ENCODE measurements around the gene SH3BGRL3.

The SH3BGRL3 gene

GRCh38 chr1:26315874-26316850 lies 36.3 kb downstream of the SH3BGRL3 start:
- no peak overlapping the region for H3K18ac ChIP-seq (ENCODE audit: low read length)
- no peak overlapping the region for H2BK5ac ChIP-seq (ENCODE audit: low read length)
- H2BK120ac ChIP-seq (ENCODE audit: low read depth, low read length) = no peak overlapping the region
- no peak overlapping the region for H3K4ac ChIP-seq (ENCODE audit: low read length)
- H3K4me3 ChIP-seq (ENCODE audit: low read length in 2 of 2) = no peak overlapping the region
- H2AK5ac ChIP-seq (ENCODE audit: low read depth, low read length) = no peak overlapping the region
- no peak overlapping the region for H2AFZ ChIP-seq (ENCODE audit: low read length)
- no peak overlapping the region for H4K8ac ChIP-seq (ENCODE audit: low read depth, low read length)
- H4K91ac ChIP-seq (ENCODE audit: low read depth, low read length, poor library complexity) = no peak overlapping the region
- H3K4me1 ChIP-seq (ENCODE audit: control insufficient read depth in 2 of 2, insufficient read depth in 1 of 2, low read depth in 1 of 2, low read length in 2 of 2) = peaks cover 9 to 10% of the 10 kb centered on the region in 2 donors
- no peak for DNase-seq (ENCODE audit: low spot score)
- no peaks in the 10 kb centered on the region for H3K79me1 ChIP-seq (ENCODE audit: low read depth, low read length)
- no peak overlapping the region for H3K4me2 ChIP-seq (ENCODE audit: insufficient read depth, low read length, poor library complexity, severe bottlenecking)
- H3K36me3 ChIP-seq (replicated peaks in 1 of 2; ENCODE audit: control insufficient read depth in 2 of 2, insufficient read depth in 2 of 2, low read length in 2 of 2) = no peaks in the 10 kb centered on the region
- H3K27ac ChIP-seq (replicated peaks; ENCODE audit: low read length) = no peak overlapping the region
- H3K23ac ChIP-seq (ENCODE audit: low read depth, low read length, poor library complexity) = no peak overlapping the region
- H2BK12ac ChIP-seq (ENCODE audit: low read length) = no peak overlapping the region
- no peak overlapping the region for H3K14ac ChIP-seq (ENCODE audit: low read length)
- H2BK15ac ChIP-seq (ENCODE audit: low read length) = peak overlapping the region; percentile 11
- H3K9me3 ChIP-seq (replicated peaks in 1 of 2; ENCODE audit: control insufficient read depth in 2 of 2, insufficient read depth in 1 of 2, low read depth in 1 of 2, low read length in 2 of 2) = no peaks in the 10 kb centered on the region
- H3K9ac ChIP-seq (ENCODE audit: low read depth, low read length, poor library complexity) = no peak overlapping the region
- H3K27me3 ChIP-seq (ENCODE audit: control insufficient read depth in 3 of 3, insufficient read depth in 3 of 3, low read depth in 1 of 3, low read length in 3 of 3) = no peaks in the 10 kb centered on the region
- no CpG with 5 or more reads among the region's 8 CpGs for WGBS, 2 donors (ENCODE audit: extremely low coverage in 2 of 2, insufficient read length in 2 of 2, insufficient replicate concordance in 1 of 2)

GRCh38 chr1:26317146-26317545 lies 37.3 kb downstream of the SH3BGRL3 start:
- no peak for DNase-seq (ENCODE audit: low spot score)
- no peak overlapping the region for H3K27ac ChIP-seq (replicated peaks; ENCODE audit: low read length)
- WGBS, 2 donors (ENCODE audit: extremely low coverage in 2 of 2, insufficient read length in 2 of 2, insufficient replicate concordance in 1 of 2) = no CpG with 5 or more reads among the region's 2 CpGs

GRCh38 chr1:26317612-26318337 lies 37.9 kb downstream of the SH3BGRL3 start, which contains the start of gene CD52:
CD52 (plus strand) TSS chr1:26317958; CDS start chr1:26318018, 60 bp downstream.
- Histone ChIP-seq H3K4me3 (ENCODE audit: low read length in 2 of 2) (no peak within 1 kb of the TSS), H4K91ac (ENCODE audit: low read depth, low read length, poor library complexity) (no peak within 1 kb of the TSS), H4K8ac (ENCODE audit: low read depth, low read length) (no peak within 1 kb of the TSS), H3K79me1 (ENCODE audit: low read depth, low read length) (no peaks in the 10 kb centered on the region), H3K14ac (ENCODE audit: low read length) (no peak within 1 kb of the TSS), H2BK12ac (ENCODE audit: low read length) (no peak within 1 kb of the TSS), H3K4ac (ENCODE audit: low read length) (no peak within 1 kb of the TSS), H2AK5ac (ENCODE audit: low read depth, low read length) (peak within 1 kb of the TSS; percentile 71), H2BK15ac (ENCODE audit: low read length) (peak within 1 kb of the TSS; percentile 82), H3K4me2 (ENCODE audit: insufficient read depth, low read length, poor library complexity, severe bottlenecking) (no peak within 1 kb of the TSS), H3K36me3 (replicated peaks in 1 of 2; ENCODE audit: control insufficient read depth in 2 of 2, insufficient read depth in 2 of 2, low read length in 2 of 2) (peaks cover 0 to 9% of the 10 kb centered on the region in 2 donors), H3K9ac (ENCODE audit: low read depth, low read length, poor library complexity) (no peak within 1 kb of the TSS), H3K18ac (ENCODE audit: low read length) (peak within 1 kb of the TSS; percentile 69), H3K9me3 (replicated peaks in 1 of 2; ENCODE audit: control insufficient read depth in 2 of 2, insufficient read depth in 1 of 2, low read depth in 1 of 2, low read length in 2 of 2) (no peaks in the 10 kb centered on the region), H2BK5ac (ENCODE audit: low read length) (peak within 1 kb of the TSS; percentile 83), H3K23ac (ENCODE audit: low read depth, low read length, poor library complexity) (no peak within 1 kb of the TSS), H2AFZ (ENCODE audit: low read length) (peak within 1 kb of the TSS; percentile 34), H2BK120ac (ENCODE audit: low read depth, low read length) (peak within 1 kb of the TSS; percentile 3), H3K27ac (replicated peaks; ENCODE audit: low read length) (peak within 1 kb of the TSS; percentile 38), H3K27me3 (ENCODE audit: control insufficient read depth in 3 of 3, insufficient read depth in 3 of 3, low read depth in 1 of 3, low read length in 3 of 3) (no peaks in the 10 kb centered on the region), H3K4me1 (ENCODE audit: control insufficient read depth in 2 of 2, insufficient read depth in 1 of 2, low read depth in 1 of 2, low read length in 2 of 2) (peaks cover 11 to 13% of the 10 kb centered on the region in 2 donors)
- no peak for DNase-seq (ENCODE audit: low spot score)
- WGBS, 2 donors (ENCODE audit: extremely low coverage in 2 of 2, insufficient read length in 2 of 2, insufficient replicate concordance in 1 of 2) = no CpG with 5 or more reads among the region's 12 CpGs

More at GRCh38 chr1:26317146-26317545, 37.3 kb downstream of the SH3BGRL3 start:
- Histone ChIP-seq H2BK15ac (ENCODE audit: low read length) (no peak overlapping the region), H3K4me1 (ENCODE audit: control insufficient read depth in 2 of 2, insufficient read depth in 1 of 2, low read depth in 1 of 2, low read length in 2 of 2) (peaks cover 11 to 13% of the 10 kb centered on the region in 2 donors), H3K4ac (ENCODE audit: low read length) (no peak overlapping the region), H3K18ac (ENCODE audit: low read length) (no peak overlapping the region), H3K23ac (ENCODE audit: low read depth, low read length, poor library complexity) (no peak overlapping the region), H3K4me2 (ENCODE audit: insufficient read depth, low read length, poor library complexity, severe bottlenecking) (no peak overlapping the region), H2BK120ac (ENCODE audit: low read depth, low read length) (no peak overlapping the region), H2AFZ (ENCODE audit: low read length) (no peak overlapping the region), H3K9me3 (replicated peaks in 1 of 2; ENCODE audit: control insufficient read depth in 2 of 2, insufficient read depth in 1 of 2, low read depth in 1 of 2, low read length in 2 of 2) (no peaks in the 10 kb centered on the region), H3K79me1 (ENCODE audit: low read depth, low read length) (no peaks in the 10 kb centered on the region), H3K4me3 (ENCODE audit: low read length in 2 of 2) (no peak overlapping the region), H2BK12ac (ENCODE audit: low read length) (no peak overlapping the region), H3K36me3 (replicated peaks in 1 of 2; ENCODE audit: control insufficient read depth in 2 of 2, insufficient read depth in 2 of 2, low read length in 2 of 2) (peaks cover 0 to 4% of the 10 kb centered on the region in 2 donors), H4K8ac (ENCODE audit: low read depth, low read length) (no peak overlapping the region), H3K27me3 (ENCODE audit: control insufficient read depth in 3 of 3, insufficient read depth in 3 of 3, low read depth in 1 of 3, low read length in 3 of 3) (no peaks in the 10 kb centered on the region), H2AK5ac (ENCODE audit: low read depth, low read length) (no peak overlapping the region), H3K14ac (ENCODE audit: low read length) (no peak overlapping the region), H4K91ac (ENCODE audit: low read depth, low read length, poor library complexity) (no peak overlapping the region), H2BK5ac (ENCODE audit: low read length) (no peak overlapping the region), H3K9ac (ENCODE audit: low read depth, low read length, poor library complexity) (no peak overlapping the region)

Measured in neuronal stem cell (in vitro differentiated cells).